Measurements from ENCODE around the gene PCBP2.

Gene PCBP2

DNA sequence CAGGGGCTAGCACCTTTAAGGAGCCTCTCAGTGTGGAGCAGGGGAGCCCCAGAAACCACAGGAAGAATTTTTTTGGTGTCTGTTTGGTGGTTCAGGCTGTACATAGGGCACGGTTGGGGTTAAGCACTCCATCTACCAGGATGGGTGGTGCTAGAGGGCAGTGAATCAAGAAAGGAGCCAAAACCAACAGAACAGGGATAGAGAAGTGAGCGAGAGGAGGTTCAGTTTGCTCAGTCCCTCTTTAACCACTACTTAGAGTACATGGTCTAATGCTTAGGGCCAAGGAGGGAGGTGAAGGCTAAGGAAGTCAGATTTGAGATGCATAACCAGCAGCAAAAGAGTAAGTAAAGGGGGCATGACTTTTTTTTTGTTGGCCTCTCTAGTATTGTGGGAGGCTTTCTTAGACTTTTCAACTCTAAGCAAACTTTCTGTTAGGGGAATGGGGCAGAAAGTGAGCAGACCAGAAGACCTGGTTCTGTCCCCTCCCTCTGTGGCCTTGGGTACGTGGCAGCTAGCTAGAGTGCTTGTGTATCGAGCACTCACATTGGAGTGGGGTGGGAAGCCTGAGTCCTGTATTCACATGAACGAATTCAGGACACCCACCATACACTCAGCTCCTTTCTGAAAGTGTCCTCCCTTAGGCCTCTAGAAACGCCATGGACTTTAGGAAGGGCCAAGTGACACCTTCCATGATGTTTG is 62.0 kb downstream of the PCBP2 start:
- H3K4me1 ChIP-seq (ENCODE audit: control insufficient read depth, insufficient read depth, low read length, poor library complexity, severe bottlenecking) = no peaks in the 10 kb centered on the region
- H3K27ac ChIP-seq (ENCODE audit: low read depth, low read length, severe bottlenecking) = no peak overlapping the region
- peaks cover 89% of the 10 kb centered on the region for H3K36me3 ChIP-seq (ENCODE audit: control insufficient read depth, insufficient read depth, low read length)
- WGBS, 2 experiments (ENCODE audit: insufficient coverage in 2 of 2) = 100% methylated on average over 4 of the region's 6 CpGs; no CpG with 5 or more reads in 1 of the 2 experiments
- H3K4me3 ChIP-seq (ENCODE audit: extremely low read depth, insufficient read depth, low read length, poor library complexity, severe bottlenecking) = no peak overlapping the region
- no peaks in the 10 kb centered on the region for H3K9me3 ChIP-seq (ENCODE audit: control insufficient read depth, low read length)

DNA sequence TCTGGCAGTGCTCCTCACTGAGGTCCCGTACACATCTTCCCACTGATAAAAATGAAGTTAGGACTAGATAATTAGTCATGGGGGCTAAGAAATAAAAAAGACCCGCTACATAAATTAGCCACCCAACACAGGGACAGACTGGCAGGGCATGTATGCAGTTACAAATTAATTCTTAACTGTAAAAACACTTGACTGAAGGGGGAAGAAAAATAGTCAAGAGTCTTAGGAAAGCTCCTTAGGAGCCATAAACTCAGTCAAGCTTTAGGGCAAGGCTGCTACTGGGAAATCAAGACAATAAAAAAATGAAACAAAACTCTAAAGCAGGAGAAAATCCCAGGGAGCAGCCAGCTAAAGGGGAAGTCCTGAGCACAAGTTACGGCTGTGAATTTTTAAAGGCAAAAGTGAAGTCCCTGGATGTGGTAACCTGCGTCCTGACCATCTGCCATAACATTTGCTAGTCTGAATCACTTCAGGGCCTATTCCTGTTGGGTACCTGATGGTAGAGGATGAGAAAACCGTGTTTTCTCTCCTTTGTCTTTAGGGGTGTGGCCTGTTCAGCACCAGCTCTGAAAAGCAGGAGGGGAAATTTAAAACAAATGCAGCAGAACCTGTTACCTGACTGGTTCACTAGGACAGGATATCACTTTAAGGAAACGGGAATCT is 62.9 kb downstream of the PCBP2 start:
- WGBS, 2 experiments (ENCODE audit: insufficient coverage in 2 of 2) = 88 to 95% methylated on average over 4 of the region's 6 CpGs
- Histone ChIP-seq H3K4me1 (ENCODE audit: control insufficient read depth, insufficient read depth, low read length, poor library complexity, severe bottlenecking) (no peaks in the 10 kb centered on the region), H3K36me3 (ENCODE audit: control insufficient read depth, insufficient read depth, low read length) (peaks cover 96% of the 10 kb centered on the region), H3K27ac (ENCODE audit: low read depth, low read length, severe bottlenecking) (no peak overlapping the region), H3K9me3 (ENCODE audit: control insufficient read depth, low read length) (no peaks in the 10 kb centered on the region), H3K4me3 (ENCODE audit: extremely low read depth, insufficient read depth, low read length, poor library complexity, severe bottlenecking) (no peak overlapping the region)

DNA sequence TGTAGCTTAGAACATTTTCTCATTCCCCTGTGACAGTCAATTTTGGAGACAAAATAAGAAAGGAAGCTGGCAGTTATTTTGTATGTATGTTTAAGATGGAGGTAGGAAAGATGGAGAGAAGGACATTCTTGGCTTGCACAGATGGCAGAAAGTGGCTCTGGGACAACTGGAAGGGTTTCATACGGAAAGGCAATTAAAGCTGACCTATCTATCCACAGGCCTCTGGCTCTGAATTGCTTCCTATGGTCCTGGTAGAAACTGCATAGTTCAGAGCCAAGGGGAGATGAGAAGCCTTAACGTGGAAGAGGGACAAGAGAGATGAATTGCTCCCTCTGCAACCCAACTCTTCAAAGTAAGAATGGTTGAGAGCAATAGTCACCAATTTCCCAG is 63.4 kb downstream of the PCBP2 start:
- H3K27ac ChIP-seq (ENCODE audit: low read depth, low read length, severe bottlenecking) = no peak overlapping the region
- H3K4me3 ChIP-seq (ENCODE audit: extremely low read depth, insufficient read depth, low read length, poor library complexity, severe bottlenecking) = no peak overlapping the region
- no peaks in the 10 kb centered on the region for H3K4me1 ChIP-seq (ENCODE audit: control insufficient read depth, insufficient read depth, low read length, poor library complexity, severe bottlenecking)
- 86 to 100% methylated on average over 1 to 2 of the region's 2 CpGs for WGBS, 2 experiments (ENCODE audit: insufficient coverage in 2 of 2)
- no peaks in the 10 kb centered on the region for H3K9me3 ChIP-seq (ENCODE audit: control insufficient read depth, low read length)
- H3K36me3 ChIP-seq (ENCODE audit: control insufficient read depth, insufficient read depth, low read length) = peaks cover 98% of the 10 kb centered on the region

DNA sequence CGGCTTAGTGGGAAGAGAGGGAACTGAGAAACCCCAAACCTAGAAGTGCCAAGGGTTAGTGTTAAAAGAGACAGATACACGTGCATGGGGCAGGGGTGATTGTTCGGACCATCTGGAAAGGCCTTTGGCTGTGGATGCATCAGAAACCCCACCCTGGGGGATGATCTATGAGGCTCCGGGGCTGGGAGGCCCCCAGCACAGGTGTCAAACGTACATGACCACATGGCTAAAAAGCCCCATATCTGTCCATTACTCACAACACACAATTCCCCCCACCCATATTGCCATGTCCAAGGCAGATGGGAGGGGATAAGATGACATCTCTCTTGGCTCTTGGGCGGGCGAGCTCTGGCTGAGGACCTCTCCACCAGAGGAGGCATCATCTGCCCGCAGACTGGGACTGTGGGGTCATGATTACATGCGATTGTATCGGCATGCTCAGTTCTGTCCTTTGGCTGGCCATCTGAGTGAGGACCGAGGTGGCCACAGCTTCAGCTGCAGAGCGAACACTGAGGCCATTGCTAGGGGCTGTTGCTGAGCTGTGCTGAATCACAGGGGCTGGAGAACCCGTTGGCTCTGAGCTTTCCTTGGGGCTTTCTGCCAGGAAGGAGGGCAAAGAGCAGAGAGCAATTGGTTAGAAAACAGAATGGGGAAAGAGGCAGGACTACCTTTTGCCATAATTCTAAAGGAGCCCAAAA is 65.0 kb downstream of the PCBP2 start:
- Histone ChIP-seq H3K4me1 (ENCODE audit: control insufficient read depth, insufficient read depth, low read length, poor library complexity, severe bottlenecking) (no peaks in the 10 kb centered on the region), H3K9me3 (ENCODE audit: control insufficient read depth, low read length) (no peaks in the 10 kb centered on the region), H3K4me3 (ENCODE audit: extremely low read depth, insufficient read depth, low read length, poor library complexity, severe bottlenecking) (no peak overlapping the region), H3K27ac (ENCODE audit: low read depth, low read length, severe bottlenecking) (no peak overlapping the region), H3K36me3 (ENCODE audit: control insufficient read depth, insufficient read depth, low read length) (peaks cover 95% of the 10 kb centered on the region)
- 92 to 94% methylated on average over 11 of the region's 13 CpGs for WGBS, 2 experiments (ENCODE audit: insufficient coverage in 2 of 2)

DNA sequence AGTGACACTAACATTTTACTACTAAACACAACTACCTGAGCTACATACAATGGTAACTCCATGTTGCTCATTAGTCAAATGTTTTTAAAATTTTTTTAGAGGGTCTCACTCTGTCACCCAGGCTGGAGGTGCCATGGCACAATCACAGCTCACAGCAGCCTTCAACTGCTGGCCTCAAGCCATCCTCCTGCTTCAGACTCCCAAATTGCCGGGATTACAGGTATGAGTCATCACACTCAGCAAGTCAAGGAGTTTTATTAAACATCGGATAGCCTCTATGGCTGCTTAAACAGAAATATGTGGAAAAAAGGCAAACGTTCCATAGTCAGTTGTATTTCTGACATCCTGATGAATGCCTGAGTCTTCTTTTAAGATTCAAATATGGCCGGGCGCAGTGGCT is 66.5 kb downstream of the PCBP2 start:
- WGBS, 2 experiments (ENCODE audit: insufficient coverage in 2 of 2) = 93 to 96% methylated on average over 5 of the region's 5 CpGs
- no peaks in the 10 kb centered on the region for H3K9me3 ChIP-seq (ENCODE audit: control insufficient read depth, low read length)
- peaks cover 95% of the 10 kb centered on the region for H3K36me3 ChIP-seq (ENCODE audit: control insufficient read depth, insufficient read depth, low read length)
- H3K4me3 ChIP-seq (ENCODE audit: extremely low read depth, insufficient read depth, low read length, poor library complexity, severe bottlenecking) = no peak overlapping the region
- no peak overlapping the region for H3K27ac ChIP-seq (ENCODE audit: low read depth, low read length, severe bottlenecking)
- H3K4me1 ChIP-seq (ENCODE audit: control insufficient read depth, insufficient read depth, low read length, poor library complexity, severe bottlenecking) = no peaks in the 10 kb centered on the region

DNA sequence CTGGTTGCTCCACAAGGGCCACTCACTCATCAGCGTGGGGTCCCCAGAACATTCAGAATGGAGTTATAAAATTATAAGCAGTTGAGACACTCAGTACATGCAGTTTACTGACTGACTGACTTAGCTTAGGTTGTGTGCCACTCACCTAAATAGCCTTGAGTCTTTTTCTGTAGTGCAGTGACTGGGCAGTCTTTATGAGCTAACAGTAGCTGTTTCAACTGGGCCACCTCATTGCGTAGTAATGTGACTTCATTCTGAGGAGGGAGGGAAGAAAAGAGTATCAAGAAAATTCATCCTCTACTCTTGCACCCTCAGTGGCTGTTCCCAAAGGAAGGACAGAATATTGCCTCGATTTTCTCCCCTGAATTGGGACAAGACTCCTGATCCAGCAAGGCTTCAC is 71.2 kb downstream of the PCBP2 start:
- Histone ChIP-seq H3K9me3 (ENCODE audit: control insufficient read depth, low read length) (no peaks in the 10 kb centered on the region), H3K4me1 (ENCODE audit: control insufficient read depth, insufficient read depth, low read length, poor library complexity, severe bottlenecking) (no peaks in the 10 kb centered on the region), H3K27ac (ENCODE audit: low read depth, low read length, severe bottlenecking) (no peak overlapping the region), H3K4me3 (ENCODE audit: extremely low read depth, insufficient read depth, low read length, poor library complexity, severe bottlenecking) (no peak overlapping the region), H3K36me3 (ENCODE audit: control insufficient read depth, insufficient read depth, low read length) (peaks cover 79% of the 10 kb centered on the region)
- 90 to 100% methylated on average over 1 to 2 of the region's 3 CpGs for WGBS, 2 experiments (ENCODE audit: insufficient coverage in 2 of 2)

DNA sequence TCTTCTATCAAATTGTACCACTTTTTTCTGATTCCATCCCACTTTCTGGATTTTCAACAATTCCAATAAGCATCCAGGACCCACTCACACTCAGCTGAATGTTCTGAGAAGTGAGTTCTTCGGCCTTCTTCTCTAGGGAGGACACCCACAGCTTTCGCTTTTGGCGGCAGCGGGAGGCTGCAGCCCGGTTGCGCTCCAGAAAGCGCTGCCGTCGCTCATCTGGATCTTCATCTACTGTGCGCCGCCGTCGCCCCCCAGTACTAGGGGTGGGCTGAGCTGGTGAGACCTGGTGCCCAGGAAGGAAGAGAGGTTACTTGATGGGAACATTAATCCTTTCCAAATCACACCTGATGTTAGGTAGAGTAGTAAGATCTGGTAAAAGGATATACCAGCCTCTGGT is 72.6 kb downstream of the PCBP2 start:
- no peaks in the 10 kb centered on the region for H3K4me1 ChIP-seq (ENCODE audit: control insufficient read depth, insufficient read depth, low read length, poor library complexity, severe bottlenecking)
- H3K4me3 ChIP-seq (ENCODE audit: extremely low read depth, insufficient read depth, low read length, poor library complexity, severe bottlenecking) = no peak overlapping the region
- no peak overlapping the region for H3K27ac ChIP-seq (ENCODE audit: low read depth, low read length, severe bottlenecking)
- peaks cover 77% of the 10 kb centered on the region for H3K36me3 ChIP-seq (ENCODE audit: control insufficient read depth, insufficient read depth, low read length)
- 97 to 98% methylated on average over 6 to 7 of the region's 13 CpGs for WGBS, 2 experiments (ENCODE audit: insufficient coverage in 2 of 2)
- H3K9me3 ChIP-seq (ENCODE audit: control insufficient read depth, low read length) = no peaks in the 10 kb centered on the region

DNA sequence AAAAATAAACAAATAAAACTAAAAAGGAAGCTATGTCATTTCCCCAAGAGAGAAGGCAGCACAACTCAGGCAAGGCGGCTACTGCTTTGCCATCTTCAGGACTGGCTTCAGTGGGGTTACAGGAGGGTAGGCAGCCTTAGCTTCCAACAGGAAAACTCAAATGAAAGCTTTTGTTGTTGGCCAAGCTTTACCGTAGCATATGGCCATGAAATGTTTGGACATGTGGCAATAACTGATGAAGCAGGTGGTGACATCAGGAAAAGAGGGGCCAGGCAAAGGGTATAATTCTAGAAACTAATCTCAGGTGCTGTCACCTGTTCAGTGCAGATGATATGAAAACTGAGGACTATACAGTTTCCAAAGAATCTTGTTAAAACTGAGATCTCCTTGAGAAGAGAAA is 78.2 kb downstream of the PCBP2 start:
- peaks cover 83% of the 10 kb centered on the region for H3K36me3 ChIP-seq (ENCODE audit: control insufficient read depth, insufficient read depth, low read length)
- no peaks in the 10 kb centered on the region for H3K4me1 ChIP-seq (ENCODE audit: control insufficient read depth, insufficient read depth, low read length, poor library complexity, severe bottlenecking)
- WGBS, 2 experiments (ENCODE audit: insufficient coverage in 2 of 2) = 97 to 100% methylated on average over 1 to 2 of the region's 2 CpGs
- no peaks in the 10 kb centered on the region for H3K9me3 ChIP-seq (ENCODE audit: control insufficient read depth, low read length)
- no peak overlapping the region for H3K27ac ChIP-seq (ENCODE audit: low read depth, low read length, severe bottlenecking)
- H3K4me3 ChIP-seq (ENCODE audit: extremely low read depth, insufficient read depth, low read length, poor library complexity, severe bottlenecking) = no peak overlapping the region

Data from mesodermal cell (in vitro differentiated cells).